Tibial nerve (tissue), 4 donors: ENCODE results near the gene XPNPEP2. TPM values are rescaled to one million over a fixed set of nuclear protein-coding genes. Genes with fewer than 3 reads are reported as not detected.
A peak's percentile ranks its signal among the peaks of the same experiment; 100 is the strongest.

ENCODE experiments used
- DNase-seq, 2 donors: peaks; one replicate each; pipeline ENCODE4 v3.0.0-alpha.2; 2019; ENCODE audit warnings: low spot score in 2 of 2
- H3K27ac ChIP-seq, 4 donors: fragments of 200-600 bp; sonication (generic) in 3 of 4; one replicate each; pipeline ENCODE4 v1.5.1; 2017 to 2019; ENCODE audit warnings: mild to moderate bottlenecking in 1 of 4
- H3K27me3 ChIP-seq, 2 donors: fragments of 200-600 bp; sonication (generic) in 1 of 2; one replicate each; pipeline versions ENCODE4 v1.5.1 to v1.6.0; 2017 to 2019
- H3K36me3 ChIP-seq, 3 donors: fragments of 200-600 bp; sonication (generic); one replicate each; pipeline ENCODE4 v1.5.1; 2018 to 2019
- H3K4me1 ChIP-seq, 4 donors: fragments of 200-600 bp; sonication (generic) in 3 of 4; one replicate each; pipeline ENCODE4 v1.5.1; 2017 to 2019
- H3K4me3 ChIP-seq, 4 donors: fragments of 200-600 bp; sonication (generic) in 3 of 4; one replicate each; pipeline ENCODE4 v1.5.1; 2017 to 2019; ENCODE audit warnings: mild to moderate bottlenecking in 1 of 4, moderate library complexity in 1 of 4
- H3K9me3 ChIP-seq, 4 donors: fragments of 200-600 bp; sonication (generic) in 3 of 4; one replicate each; pipeline ENCODE4 v1.5.1; 2017 to 2019
- EP300 ChIP-seq, 2 donors: sonication (generic); formaldehyde crosslinking; IDR thresholded peaks; one replicate each; pipeline ENCODE4 v1.6.1; 2017; ENCODE audit warnings: antibody characterized with exemption in 2 of 2, mild to moderate bottlenecking in 1 of 2
- POLR2A ChIP-seq, 2 donors: fragments of 450-650 bp; IDR thresholded peaks; one replicate each; pipeline ENCODE4 v1.6.1; 2017; ENCODE audit warnings: antibody characterized with exemption in 2 of 2, mild to moderate bottlenecking in 2 of 2, moderate library complexity in 2 of 2
- WGBS, 2 donors: methylation state at CpG; one replicate each; pipeline ENCODE4 v1.1.5; 2018; 5-methylcytosine and 5-hydroxymethylcytosine counted together
- total RNA-seq, 4 donors: library from RNA; depleted of rRNA; stranded (reverse); fragments of >200 nt; gene quantifications; one replicate each; pipeline ENCODE4 v1.1.0, GENCODE V29; 2016
- TF ChIP-seq, protein P1 (sequence below), 5 experiments: fragments of 200-600 bp in 3 of 5; fragments of 450-650 bp in 2 of 5; sonication (generic) in 3 of 5; IDR thresholded peaks; one replicate each; pipeline ENCODE4 v1.5.1; 2016 to 2019; ENCODE audit warnings: antibody characterized with exemption in 5 of 5, mild to moderate bottlenecking in 3 of 5, moderate library complexity in 2 of 5

The XPNPEP2 gene
- total RNA-seq, 4 donors from 2014 or later = 0.87 to 10.0 (median 5.2) TPM

DNA sequence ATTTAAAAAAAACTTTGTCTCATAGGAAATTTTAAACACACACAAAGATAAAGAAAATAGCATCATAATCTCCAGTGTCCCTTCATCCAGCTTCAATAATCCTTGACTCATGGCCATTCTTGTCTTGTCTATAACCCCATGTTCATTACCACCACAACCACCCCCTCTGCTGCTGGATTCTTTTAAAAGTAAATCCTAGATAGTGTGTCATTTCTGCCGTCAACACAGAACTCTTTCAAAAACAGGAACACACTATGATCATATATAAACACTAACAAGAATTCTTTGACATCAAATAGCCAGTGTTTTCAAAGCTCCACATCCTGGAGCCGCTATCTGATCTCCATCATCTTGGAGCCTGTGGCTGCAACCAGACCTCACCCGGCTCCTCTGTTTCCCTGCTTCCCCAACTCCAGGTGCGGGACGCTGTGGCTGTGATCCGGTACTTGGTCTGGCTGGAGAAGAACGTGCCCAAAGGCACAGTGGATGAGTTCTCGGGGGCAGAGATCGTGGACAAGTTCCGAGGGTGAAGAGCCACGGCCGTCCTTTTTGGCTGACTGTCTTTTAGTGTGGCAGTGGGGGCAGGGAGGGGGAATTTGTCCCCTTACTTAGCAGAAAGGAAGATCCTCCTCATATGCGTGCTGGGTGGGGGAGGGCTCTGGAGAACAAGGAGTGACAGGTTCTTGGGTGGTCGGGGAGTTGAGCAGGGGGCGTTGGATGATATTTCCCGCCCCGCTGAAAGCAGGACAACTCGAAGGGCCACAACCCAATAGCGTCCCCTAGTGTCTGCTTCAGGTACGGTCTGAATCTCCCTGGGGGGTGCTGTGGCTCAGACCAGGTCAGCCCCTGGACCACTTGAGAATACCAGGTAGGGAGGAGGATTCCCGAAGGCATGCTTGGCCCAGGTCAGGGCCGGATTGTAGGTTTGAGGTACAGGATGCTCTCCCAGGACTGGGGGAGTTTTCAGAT lies 15.6 kb downstream of the XPNPEP2 start:
- Histone ChIP-seq H3K36me3 (no peaks in the 10 kb centered on the region), H3K4me3 (no peak overlapping the region), H3K27ac (no peak overlapping the region), H3K27me3 (peaks cover 0 to 4% of the 10 kb centered on the region in 2 donors), H3K9me3 (no peaks in the 10 kb centered on the region), H3K4me1 (peaks cover 0 to 5% (median 1%) of the 10 kb centered on the region in 4 donors)
- 51 to 55% methylated on average over 13 to 22 of the region's 22 CpGs for WGBS, 2 donors
- TF ChIP-seq, protein P1, sequence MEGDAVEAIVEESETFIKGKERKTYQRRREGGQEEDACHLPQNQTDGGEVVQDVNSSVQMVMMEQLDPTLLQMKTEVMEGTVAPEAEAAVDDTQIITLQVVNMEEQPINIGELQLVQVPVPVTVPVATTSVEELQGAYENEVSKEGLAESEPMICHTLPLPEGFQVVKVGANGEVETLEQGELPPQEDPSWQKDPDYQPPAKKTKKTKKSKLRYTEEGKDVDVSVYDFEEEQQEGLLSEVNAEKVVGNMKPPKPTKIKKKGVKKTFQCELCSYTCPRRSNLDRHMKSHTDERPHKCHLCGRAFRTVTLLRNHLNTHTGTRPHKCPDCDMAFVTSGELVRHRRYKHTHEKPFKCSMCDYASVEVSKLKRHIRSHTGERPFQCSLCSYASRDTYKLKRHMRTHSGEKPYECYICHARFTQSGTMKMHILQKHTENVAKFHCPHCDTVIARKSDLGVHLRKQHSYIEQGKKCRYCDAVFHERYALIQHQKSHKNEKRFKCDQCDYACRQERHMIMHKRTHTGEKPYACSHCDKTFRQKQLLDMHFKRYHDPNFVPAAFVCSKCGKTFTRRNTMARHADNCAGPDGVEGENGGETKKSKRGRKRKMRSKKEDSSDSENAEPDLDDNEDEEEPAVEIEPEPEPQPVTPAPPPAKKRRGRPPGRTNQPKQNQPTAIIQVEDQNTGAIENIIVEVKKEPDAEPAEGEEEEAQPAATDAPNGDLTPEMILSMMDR (IDR thresholded peaks at IDR 0.05) = peak in 1 of 5 experiments; percentile 16
- no peak for TF ChIP-seq EP300 (IDR thresholded peaks at IDR 0.05)
- no peak for TF ChIP-seq POLR2A (IDR thresholded peaks at IDR 0.05)
- DNase-seq = no peak

DNA sequence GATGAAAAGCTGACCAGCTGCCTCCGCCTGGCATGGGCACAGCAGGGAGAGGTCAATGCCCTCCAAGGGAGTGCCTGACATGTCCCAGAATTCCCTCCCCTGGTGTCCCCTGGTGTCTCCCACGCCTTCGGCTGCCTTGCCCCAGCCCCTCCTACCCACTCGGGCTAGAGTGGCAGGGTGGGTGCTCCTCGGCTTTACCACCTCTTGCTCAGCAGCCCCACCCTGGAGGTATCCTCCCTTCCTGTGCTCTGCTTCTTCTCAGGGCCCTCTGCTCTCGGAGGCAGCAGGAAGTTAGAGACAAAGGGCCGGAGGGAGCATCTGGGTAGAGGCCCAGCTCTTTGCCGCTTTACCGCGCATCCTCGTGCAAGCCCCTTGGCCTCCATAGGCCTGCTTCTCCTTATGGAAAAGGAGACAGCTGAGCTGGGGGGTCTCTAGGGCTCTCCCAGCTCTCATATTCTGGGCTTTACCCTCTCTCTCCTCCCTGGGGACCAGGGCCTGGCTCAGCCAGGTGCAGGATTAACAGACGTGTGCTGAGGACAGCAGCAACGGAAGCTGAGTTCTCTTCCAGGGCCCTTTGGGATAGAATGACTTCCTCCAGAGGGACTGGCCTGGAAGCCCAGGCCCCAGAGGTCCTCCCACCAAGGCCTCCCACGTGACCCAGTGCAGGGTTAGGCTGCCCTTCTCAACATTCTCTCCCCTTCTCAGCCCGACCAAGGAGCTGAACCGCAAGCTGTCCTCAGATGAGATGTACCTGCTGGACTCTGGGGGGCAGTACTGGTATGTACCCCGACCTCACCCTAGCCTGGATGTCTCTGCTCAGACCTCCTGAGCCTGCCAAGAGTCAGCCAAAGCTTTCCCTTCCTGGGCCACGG lies 17.2 kb downstream of the XPNPEP2 start:
- 81 to 87% methylated on average over 10 to 17 of the region's 18 CpGs for WGBS, 2 donors
- no peak for TF ChIP-seq POLR2A (IDR thresholded peaks at IDR 0.05)
- TF ChIP-seq, protein P1 (IDR thresholded peaks at IDR 0.05) = no peak
- no peak for TF ChIP-seq EP300 (IDR thresholded peaks at IDR 0.05)
- Histone ChIP-seq H3K36me3 (no peaks in the 10 kb centered on the region), H3K27ac (no peak overlapping the region), H3K9me3 (no peaks in the 10 kb centered on the region), H3K27me3 (peaks cover 0 to 4% of the 10 kb centered on the region in 2 donors), H3K4me3 (no peak overlapping the region), H3K4me1 (peaks cover 0 to 12% (median 3%) of the 10 kb centered on the region in 4 donors)
- DNase-seq = no peak

DNA sequence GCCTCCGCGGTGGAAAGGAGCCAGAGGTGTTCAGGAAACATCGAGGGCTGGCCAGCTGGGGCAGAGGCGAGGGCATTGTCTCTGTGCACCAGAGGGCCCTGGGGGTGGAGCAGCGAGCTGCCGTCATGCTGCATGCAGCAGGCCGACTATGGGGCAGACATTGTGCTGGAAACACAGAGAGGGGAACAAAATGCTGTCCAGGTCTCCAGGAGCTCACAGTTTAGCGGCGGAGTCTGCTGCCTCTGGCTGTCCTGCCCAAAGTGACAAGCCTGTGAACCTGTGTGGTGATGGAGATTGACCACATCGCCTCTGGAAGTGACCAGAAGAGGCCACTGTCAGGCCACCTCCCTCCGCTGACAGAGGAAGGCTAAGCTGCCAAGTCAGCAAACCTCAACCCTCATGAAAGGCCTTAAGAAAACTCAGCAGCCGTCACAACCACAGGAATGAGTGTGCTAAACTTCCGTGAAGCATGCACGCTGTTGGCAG lies 20.8 kb downstream of the XPNPEP2 start:
- no peaks in the 10 kb centered on the region for H3K9me3 ChIP-seq
- no peak overlapping the region for H3K4me3 ChIP-seq
- peak; percentile 24 to 32 for DNase-seq
- H3K4me1 ChIP-seq = peaks cover 0 to 12% (median 3%) of the 10 kb centered on the region in 4 donors
- H3K27me3 ChIP-seq = no peaks in the 10 kb centered on the region
- no peaks in the 10 kb centered on the region for H3K36me3 ChIP-seq
- 10 to 52% methylated on average over 8 to 14 of the region's 14 CpGs for WGBS, 2 donors
- TF ChIP-seq EP300 (IDR thresholded peaks at IDR 0.05) = no peak
- TF ChIP-seq, protein P1 (IDR thresholded peaks at IDR 0.05) = peak in 3 of 5 experiments; percentile 11 to 38 (median 13)
- no peak for TF ChIP-seq POLR2A (IDR thresholded peaks at IDR 0.05)
- H3K27ac ChIP-seq = peak overlapping the region in 2 of 4 donors; percentile 33 to 40

DNA sequence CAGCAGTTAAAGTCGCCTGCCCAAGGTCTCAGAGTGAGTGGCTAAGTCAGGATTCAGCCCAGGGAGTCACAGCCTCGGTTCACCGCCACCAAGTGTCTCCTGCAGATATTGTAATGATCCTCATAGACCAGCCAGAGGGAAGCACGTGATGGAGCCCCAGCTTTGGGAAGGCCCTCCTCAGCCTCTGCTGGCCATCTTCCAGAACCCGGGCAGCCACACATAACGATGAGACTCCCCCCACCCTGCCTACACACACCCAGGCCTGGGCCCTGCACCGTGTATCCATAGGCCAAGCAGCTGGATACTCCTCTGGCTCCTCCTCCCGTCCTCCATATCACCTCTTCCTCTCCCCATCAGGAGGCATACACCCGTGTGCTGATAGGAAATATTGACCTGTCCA lies 21.4 kb downstream of the XPNPEP2 start:
- DNase-seq = no peak
- TF ChIP-seq, protein P1 (IDR thresholded peaks at IDR 0.05) = no peak
- no peak for TF ChIP-seq POLR2A (IDR thresholded peaks at IDR 0.05)
- TF ChIP-seq EP300 (IDR thresholded peaks at IDR 0.05) = no peak
- no peaks in the 10 kb centered on the region for H3K9me3 ChIP-seq
- no peaks in the 10 kb centered on the region for H3K36me3 ChIP-seq
- H3K4me3 ChIP-seq = no peak overlapping the region
- peak overlapping the region in 1 of 4 donors; percentile 33 for H3K27ac ChIP-seq
- H3K4me1 ChIP-seq = peaks cover 0 to 12% (median 3%) of the 10 kb centered on the region in 4 donors
- 61 to 69% methylated on average over 3 to 9 of the region's 9 CpGs for WGBS, 2 donors
- H3K27me3 ChIP-seq = no peaks in the 10 kb centered on the region
